CD8-positive, alpha-beta memory T cell (primary cell): Measurements from ENCODE around the gene ENG. TPM values are rescaled to one million over a fixed set of nuclear protein-coding genes. Genes with fewer than 3 reads are reported as not detected.
A peak's percentile ranks its signal among the peaks of the same experiment; 100 is the strongest.

ENCODE experiments used
- CTCF ChIA-PET: fragments of 350-600 bp; sonication (Branson Sonifier 250); formaldehyde crosslinking; loops from one replicate; lab custom pipeline; 2021; ENCODE audit warnings: antibody characterized with exemption; lab: Charles Lee
- POLR2A ChIA-PET: fragments of 350-600 bp; sonication (Branson Sonifier 250); formaldehyde crosslinking; loops from one replicate; lab custom pipeline; 2021; ENCODE audit warnings: antibody characterized with exemption; lab: Charles Lee
- DNase-seq, 5 donors: peaks; one replicate each; pipeline versions ENCODE4 v3.0.0 to v3.0.0-alpha.2; 2020 to 2022; ENCODE audit warnings: mixed read lengths in 1 of 5
- H3K27ac ChIP-seq: one replicate; pipeline ENCODE4 v1.7.0; 2013; ENCODE audit warnings: low read depth, mild to moderate bottlenecking, low read length, moderate library complexity
- H3K27me3 ChIP-seq: 2 replicates; pipeline ENCODE4 v1.7.0; 2013; ENCODE audit warnings: low read length, mild to moderate bottlenecking; ENCODE audit not compliant: insufficient read depth, poor library complexity, severe bottlenecking
- H3K36me3 ChIP-seq: 2 replicates; pipeline ENCODE4 v1.7.0; 2013; ENCODE audit warnings: mild to moderate bottlenecking, low read length, moderate library complexity; ENCODE audit not compliant: insufficient read depth
- H3K4me1 ChIP-seq: 2 replicates; pipeline ENCODE4 v1.7.0; 2013; ENCODE audit warnings: mild to moderate bottlenecking, low read length, moderate library complexity; ENCODE audit not compliant: insufficient read depth
- H3K4me3 ChIP-seq: 2 replicates; pipeline ENCODE4 v1.7.0; 2013; ENCODE audit warnings: mild to moderate bottlenecking, low read length
- H3K9me3 ChIP-seq: 2 replicates; pipeline ENCODE4 v1.7.0; 2013; ENCODE audit warnings: mild to moderate bottlenecking, low read length
- H3K27ac Mint-ChIP-seq, 8 donors: one replicate each; pipeline ENCODE4 v1.8.0; 2020 to 2021; ENCODE audit warnings: mixed read lengths in 8 of 8, mild to moderate bottlenecking in 6 of 8, inconsistent platforms in 3 of 8, moderate library complexity in 3 of 8
- H3K27me3 Mint-ChIP-seq, 2 donors: one replicate each; pipeline ENCODE4 v1.8.0; 2020 to 2021; ENCODE audit warnings: mixed read lengths in 2 of 2, mild to moderate bottlenecking in 1 of 2, moderate library complexity in 1 of 2
- H3K36me3 Mint-ChIP-seq, 3 donors: one replicate each; pipeline ENCODE4 v1.8.0; 2020 to 2021; ENCODE audit warnings: mixed read lengths in 3 of 3, inconsistent platforms in 1 of 3, mild to moderate bottlenecking in 1 of 3
- H3K4me1 Mint-ChIP-seq, 3 donors: one replicate each; pipeline ENCODE4 v1.8.0; 2020 to 2021; ENCODE audit warnings: mixed read lengths in 3 of 3, inconsistent platforms in 1 of 3, mild to moderate bottlenecking in 1 of 3
- H3K4me3 Mint-ChIP-seq, 7 donors: one replicate each; pipeline ENCODE4 v1.8.0; 2020 to 2021; ENCODE audit warnings: mixed read lengths in 7 of 7, mild to moderate bottlenecking in 6 of 7, moderate library complexity in 4 of 7, inconsistent platforms in 2 of 7
- H3K9me3 Mint-ChIP-seq, 5 donors: one replicate each; pipeline ENCODE4 v1.8.0; 2020 to 2022; ENCODE audit warnings: mixed read lengths in 5 of 5, mild to moderate bottlenecking in 3 of 5, moderate library complexity in 2 of 5, inconsistent platforms in 1 of 5
- polyA plus RNA-seq: library from polyadenylated mRNA; unstranded; fragments of 300-500 nt; fragmentation: Illumina TruSeq; gene quantifications from one replicate; pipeline ENCODE4 v1.2.3, GENCODE V29; 2021
- total RNA-seq, 2 experiments: library from RNA; stranded (reverse); gene quantifications; one replicate each; pipeline ENCODE4 v1.2.3, GENCODE V29; 2021

ENG gene
- total and polyA plus RNA-seq, 3 experiments from 2014 or later: 7.9 to 19.3 (median 18.9) TPM

DNA sequence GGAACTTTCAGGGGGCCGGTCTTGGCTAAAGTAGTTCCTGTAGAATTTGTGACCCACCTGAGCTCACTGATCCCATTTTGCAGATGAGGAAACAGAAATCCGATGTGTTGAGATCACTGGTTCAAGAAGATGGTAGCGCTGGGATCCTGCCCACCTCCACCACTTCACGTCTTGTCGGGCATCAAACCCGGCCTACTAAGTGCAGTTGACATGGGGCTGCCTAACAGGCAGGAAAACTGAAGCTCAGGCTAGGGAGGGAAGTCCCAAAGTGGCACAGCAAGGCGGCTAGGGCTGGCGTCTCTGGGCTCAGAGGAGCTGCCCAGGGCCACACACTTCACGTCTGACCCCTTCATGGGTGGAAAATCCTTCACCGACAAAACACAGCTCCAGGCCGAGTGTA lies 502 bp upstream of the ENG start:
- ChIA-PET POLR2A (no interaction called here), CTCF (interaction anchor here (1.0 to 2.0 kb wide), 4 partner anchors 12 to 120 kb away, joined by 4 to 13 read pairs (median 8); partner anchors contain the start of genes CDK9 and TOR2A)
- H3K27me3 Mint-ChIP-seq: no peaks in the 10 kb centered on the region
- peak overlapping the region; percentile 39 for H3K4me3 ChIP-seq
- no peaks in the 10 kb centered on the region for H3K36me3 ChIP-seq
- peak overlapping the region in 6 of 7 donors; percentile 31 to 85 (median 50) for H3K4me3 Mint-ChIP-seq
- no peak overlapping the region for H3K27ac ChIP-seq
- H3K36me3 Mint-ChIP-seq: peaks cover 0 to 8% (median 2%) of the 10 kb centered on the region in 3 donors
- H3K27ac Mint-ChIP-seq: peak overlapping the region in 4 of 8 donors; percentile 55 to 84 (median 77)
- H3K9me3 Mint-ChIP-seq: peaks cover 0 to 5% (median 0%) of the 10 kb centered on the region in 5 donors
- H3K4me1 ChIP-seq: peaks cover 25% of the 10 kb centered on the region
- no peak for DNase-seq
- H3K4me1 Mint-ChIP-seq: peaks cover 20 to 43% (median 28%) of the 10 kb centered on the region in 3 donors
- H3K9me3 ChIP-seq: peaks cover under 1% of the 10 kb centered on the region
- H3K27me3 ChIP-seq: no peaks in the 10 kb centered on the region

DNA sequence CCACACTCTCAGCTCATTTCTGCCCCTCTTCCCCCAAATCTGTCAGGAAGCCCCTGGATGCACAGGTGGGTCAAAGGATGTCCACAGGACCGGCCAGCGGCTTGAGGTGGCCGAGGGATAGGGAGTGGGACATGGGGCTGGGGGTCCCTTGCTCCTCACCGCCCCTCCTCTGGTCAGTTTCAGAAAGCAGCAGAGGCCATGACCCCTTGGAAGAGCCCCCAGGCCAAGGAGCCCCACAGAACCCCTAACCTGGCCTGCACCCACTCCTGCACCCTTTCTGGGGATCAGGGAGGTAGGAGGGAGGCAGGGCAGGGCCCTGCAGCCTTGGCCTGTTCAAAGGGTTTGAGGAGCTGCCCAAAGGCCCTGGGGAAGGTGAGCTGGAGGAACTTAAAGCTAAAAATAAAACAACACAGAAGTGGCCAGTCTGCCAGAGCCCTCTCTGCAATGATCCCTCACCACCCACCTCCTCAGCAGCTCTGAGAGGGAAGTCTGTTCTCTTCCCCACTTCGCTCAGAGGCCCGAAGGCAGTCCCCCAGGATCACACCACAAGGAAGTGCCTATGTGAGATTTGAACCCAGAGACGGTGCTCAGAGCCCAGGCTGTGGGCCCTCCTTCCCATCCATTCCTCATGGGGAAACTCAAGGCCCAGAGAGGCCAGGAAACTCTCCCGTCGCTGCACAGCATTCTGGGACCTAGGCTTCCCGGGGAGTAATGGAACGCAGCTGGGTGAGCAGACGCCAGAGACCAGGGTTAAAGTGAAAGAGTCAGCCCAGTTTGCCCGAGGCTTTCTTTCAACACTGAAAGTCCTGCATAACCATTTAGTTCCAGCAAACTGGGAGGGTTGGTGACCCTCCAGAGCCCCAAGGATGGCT lies 910 bp downstream of the ENG start:
- Histone ChIP-seq H3K9me3 (peaks cover 13% of the 10 kb centered on the region), H3K27ac (no peak overlapping the region), H3K4me3 (peak overlapping the region; percentile 72), H3K4me1 (peaks cover 25% of the 10 kb centered on the region), H3K27me3 (no peaks in the 10 kb centered on the region), H3K36me3 (no peaks in the 10 kb centered on the region)
- peak in 1 of 5 donors; percentile 7 for DNase-seq
- Mint-ChIP-seq H3K27me3 (peaks cover 0 to 2% of the 10 kb centered on the region in 2 donors), H3K36me3 (peaks cover 11 to 17% (median 12%) of the 10 kb centered on the region in 3 donors), H3K4me3 (peak overlapping the region; percentile 83 to 95 (median 85)), H3K9me3 (peaks cover 5 to 16% (median 11%) of the 10 kb centered on the region in 5 donors), H3K4me1 (peaks cover 19 to 38% (median 33%) of the 10 kb centered on the region in 3 donors), H3K27ac (peak overlapping the region; percentile 33 to 96 (median 87))
- POLR2A ChIA-PET: no interaction called here
- CTCF ChIA-PET: interaction anchor here (1.0 to 2.3 kb wide), 5 partner anchors 11 to 118 kb away, joined by 3 to 10 read pairs (median 4); partner anchors contain the start of gene TOR2A

DNA sequence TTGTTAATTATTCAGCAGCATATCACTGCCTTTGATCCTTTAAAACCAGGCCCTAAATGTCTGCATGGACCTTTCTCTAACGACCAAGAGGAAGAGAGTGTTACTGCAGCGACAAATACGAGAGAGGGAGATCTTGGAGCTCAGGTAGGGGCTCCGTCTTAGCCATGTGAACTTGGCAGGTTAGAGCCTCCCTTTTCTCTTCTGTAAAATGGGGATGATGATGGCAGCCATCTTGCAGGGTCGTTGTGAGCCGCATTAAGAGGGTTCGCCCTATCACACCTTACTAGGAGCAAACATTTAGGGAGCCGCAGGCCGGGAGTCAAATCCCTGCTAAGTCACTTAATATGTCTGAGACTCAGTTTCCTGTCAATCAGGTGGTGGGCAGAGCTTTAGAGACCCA lies 1.6 kb downstream of the ENG start:
- peaks cover 13% of the 10 kb centered on the region for H3K9me3 ChIP-seq
- peaks cover 25% of the 10 kb centered on the region for H3K4me1 ChIP-seq
- POLR2A ChIA-PET: no interaction called here
- Mint-ChIP-seq H3K27me3 (peaks cover 0 to 2% of the 10 kb centered on the region in 2 donors), H3K9me3 (peaks cover 5 to 16% (median 12%) of the 10 kb centered on the region in 5 donors), H3K27ac (peak overlapping the region in 6 of 8 donors; percentile 24 to 78 (median 56)), H3K36me3 (peaks cover 13 to 17% (median 16%) of the 10 kb centered on the region in 3 donors), H3K4me1 (peaks cover 19 to 38% (median 33%) of the 10 kb centered on the region in 3 donors), H3K4me3 (peak overlapping the region; percentile 30 to 85 (median 61))
- H3K27me3 ChIP-seq: no peaks in the 10 kb centered on the region
- CTCF ChIA-PET: interaction anchor here (1.5 to 2.3 kb wide), 3 partner anchors 12 to 68 kb away, joined by 3 to 9 read pairs (median 4); no protein-coding TSS in a partner anchor
- H3K36me3 ChIP-seq: no peaks in the 10 kb centered on the region
- no peak for DNase-seq
- H3K27ac ChIP-seq: no peak overlapping the region
- H3K4me3 ChIP-seq: no peak overlapping the region

DNA sequence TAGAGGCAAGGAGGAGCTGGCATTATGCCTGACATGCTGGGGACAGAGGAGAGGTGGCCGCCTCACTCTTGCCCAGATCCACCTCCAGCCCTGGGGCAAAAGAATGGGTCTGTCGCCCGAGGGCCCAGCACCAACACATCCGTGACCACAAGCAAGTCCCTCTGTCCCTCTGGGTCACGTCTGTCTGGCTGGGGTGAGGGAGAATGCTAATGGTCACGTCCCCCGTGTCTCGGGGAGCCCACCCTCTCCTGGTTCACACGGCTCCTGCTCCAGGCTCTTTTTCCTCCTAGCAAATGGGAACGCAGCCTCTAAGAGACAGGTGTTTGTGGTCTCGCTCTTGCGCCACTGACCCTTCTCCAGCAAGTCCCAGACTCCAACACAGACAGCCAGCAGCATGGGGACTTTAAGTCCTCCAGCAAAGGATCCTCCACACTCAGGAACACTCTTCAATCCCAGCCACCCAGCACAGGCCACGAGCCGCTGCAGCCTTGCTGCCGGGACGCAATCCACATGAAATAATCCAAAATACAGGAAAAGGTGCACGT lies 4.1 kb downstream of the ENG start:
- Mint-ChIP-seq H3K9me3 (peaks cover 5 to 16% (median 12%) of the 10 kb centered on the region in 5 donors), H3K27me3 (peaks cover 0 to 2% of the 10 kb centered on the region in 2 donors), H3K36me3 (peaks cover 13 to 17% (median 16%) of the 10 kb centered on the region in 3 donors), H3K4me3 (no peak overlapping the region), H3K27ac (peak overlapping the region in 1 of 8 donors; percentile 3), H3K4me1 (peaks cover 11 to 26% (median 25%) of the 10 kb centered on the region in 3 donors)
- Histone ChIP-seq H3K27ac (no peak overlapping the region), H3K27me3 (no peaks in the 10 kb centered on the region), H3K4me1 (peaks cover 6% of the 10 kb centered on the region), H3K36me3 (no peaks in the 10 kb centered on the region), H3K4me3 (no peak overlapping the region), H3K9me3 (peaks cover 13% of the 10 kb centered on the region)
- POLR2A ChIA-PET: no interaction called here
- CTCF ChIA-PET: interaction anchor here (1.1 kb wide), 1 partner anchor 63 kb away, joined by 3 read pairs; no protein-coding TSS in a partner anchor
- no peak for DNase-seq

DNA sequence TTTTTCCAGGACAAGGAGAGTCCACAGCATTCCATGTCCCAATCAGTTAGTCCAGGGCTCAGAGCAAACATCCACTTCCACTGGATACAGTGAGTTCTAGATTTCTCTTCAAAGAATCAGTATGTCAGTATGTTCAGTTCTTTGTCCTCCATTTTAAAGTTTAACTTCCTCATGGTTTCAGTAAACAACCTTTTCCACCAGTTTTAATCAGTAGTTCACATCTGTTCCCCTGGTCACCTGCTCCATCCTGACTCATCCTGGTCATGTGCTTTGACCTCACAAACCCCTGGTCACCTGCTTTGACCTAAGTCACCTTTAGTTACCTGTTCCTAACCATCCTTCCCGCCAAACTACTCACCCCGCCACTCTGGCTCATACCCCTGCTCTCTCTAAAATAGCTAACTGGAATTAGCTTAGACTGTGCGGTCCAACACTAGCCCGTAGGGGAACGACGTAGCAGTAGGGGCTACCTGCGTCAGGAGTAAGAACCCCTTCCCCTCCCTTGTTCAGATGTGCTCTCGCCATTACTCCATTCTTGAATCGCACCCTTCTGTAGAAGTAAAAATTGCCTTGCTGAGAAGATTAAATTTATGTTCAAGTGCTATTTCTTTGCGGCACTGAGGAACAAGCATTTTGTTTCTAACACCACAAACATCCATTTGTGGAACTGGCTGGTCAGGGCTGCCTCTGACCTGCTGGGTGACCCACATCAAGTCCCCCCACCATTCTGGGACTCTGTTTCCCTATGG lies 5.5 kb downstream of the ENG start:
- H3K27ac ChIP-seq: no peak overlapping the region
- H3K36me3 ChIP-seq: no peaks in the 10 kb centered on the region
- peaks cover 11 to 20% (median 19%) of the 10 kb centered on the region in 3 donors for H3K4me1 Mint-ChIP-seq
- H3K27ac Mint-ChIP-seq: peak overlapping the region in 3 of 8 donors; percentile 24 to 47 (median 47)
- peaks cover 0 to 2% of the 10 kb centered on the region in 2 donors for H3K27me3 Mint-ChIP-seq
- peak overlapping the region in 1 of 7 donors; percentile 18 for H3K4me3 Mint-ChIP-seq
- H3K9me3 ChIP-seq: peaks cover 13% of the 10 kb centered on the region
- DNase-seq: no peak
- peaks cover 13 to 17% (median 16%) of the 10 kb centered on the region in 3 donors for H3K36me3 Mint-ChIP-seq
- no peaks in the 10 kb centered on the region for H3K27me3 ChIP-seq
- no peak overlapping the region for H3K4me3 ChIP-seq
- no peaks in the 10 kb centered on the region for H3K4me1 ChIP-seq
- H3K9me3 Mint-ChIP-seq: peaks cover 5 to 16% (median 12%) of the 10 kb centered on the region in 5 donors
- CTCF ChIA-PET: no interaction called here
- POLR2A ChIA-PET: no interaction called here

DNA sequence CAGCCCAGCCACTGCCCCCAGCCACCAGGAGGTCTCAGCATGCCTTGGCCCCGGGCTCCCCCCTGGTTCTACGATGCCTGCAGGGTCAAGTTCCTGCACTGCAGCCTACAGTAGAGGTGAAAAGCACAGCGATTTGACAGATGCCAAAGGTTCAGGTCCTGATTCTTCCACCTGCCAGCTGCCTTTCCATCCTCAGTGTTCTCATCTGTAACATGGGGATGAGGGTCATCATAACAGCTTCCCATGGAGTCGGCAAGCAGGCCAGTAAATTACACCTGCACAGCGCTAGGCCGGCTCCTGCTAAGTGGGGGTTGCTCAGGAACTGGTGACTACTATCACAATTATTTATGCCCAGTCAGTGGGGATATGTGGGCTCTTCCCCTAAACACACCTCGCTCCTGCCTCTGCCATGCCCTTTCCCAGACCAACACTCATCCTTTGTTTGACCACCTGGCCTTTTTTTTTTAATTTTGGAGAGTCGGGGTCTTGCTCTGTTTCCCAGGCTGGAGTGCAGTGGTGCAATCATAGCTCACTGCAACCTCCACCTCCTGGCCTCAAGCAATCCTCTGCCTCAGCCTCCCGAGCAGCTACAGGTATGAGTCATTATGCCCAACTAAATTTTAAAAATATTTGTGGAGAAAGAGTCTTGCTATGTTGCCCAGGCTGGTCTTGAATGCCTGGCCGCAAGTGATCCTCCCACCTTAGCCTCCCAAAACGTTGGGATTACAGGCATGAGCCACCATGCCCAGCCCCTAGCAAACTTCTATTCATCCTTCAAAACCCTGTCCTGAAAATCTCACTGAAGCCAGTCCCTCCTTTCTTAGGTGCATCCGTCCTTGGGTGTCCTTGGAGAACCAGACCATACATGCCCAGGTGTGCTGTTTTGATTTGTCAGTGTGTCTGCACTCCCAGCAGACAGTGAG lies 6.4 kb downstream of the ENG start:
- Mint-ChIP-seq H3K27me3 (peaks cover 0 to 2% of the 10 kb centered on the region in 2 donors), H3K36me3 (peaks cover 15 to 17% (median 16%) of the 10 kb centered on the region in 3 donors), H3K9me3 (peaks cover 5 to 16% (median 12%) of the 10 kb centered on the region in 5 donors), H3K4me1 (peaks cover 9 to 18% (median 15%) of the 10 kb centered on the region in 3 donors), H3K27ac (peak overlapping the region in 2 of 8 donors; percentile 45 to 76), H3K4me3 (no peak overlapping the region)
- CTCF ChIA-PET: interaction anchor here (1.3 kb wide), 1 partner anchor 22 kb away, joined by 5 read pairs; no protein-coding TSS in a partner anchor
- DNase-seq: no peak
- Histone ChIP-seq H3K9me3 (peaks cover 13% of the 10 kb centered on the region), H3K27me3 (no peaks in the 10 kb centered on the region), H3K36me3 (no peaks in the 10 kb centered on the region), H3K27ac (no peak overlapping the region), H3K4me1 (no peaks in the 10 kb centered on the region), H3K4me3 (no peak overlapping the region)
- POLR2A ChIA-PET: no interaction called here
